Activated CD4-positive, CD25-positive, alpha-beta regulatory T cell treated with anti-CD3 and anti-CD28 coated beads, Interleukin-2, amount 50 U/mL, for 16 hours (primary cell): Measurements from ENCODE around the gene IRS1.

Experiments used
- DNase-seq: peaks from one replicate; pipeline ENCODE4 v3.0.0-alpha.2; 2020; ENCODE audit warnings: low read depth, low spot score

Gene IRS1

DNA sequence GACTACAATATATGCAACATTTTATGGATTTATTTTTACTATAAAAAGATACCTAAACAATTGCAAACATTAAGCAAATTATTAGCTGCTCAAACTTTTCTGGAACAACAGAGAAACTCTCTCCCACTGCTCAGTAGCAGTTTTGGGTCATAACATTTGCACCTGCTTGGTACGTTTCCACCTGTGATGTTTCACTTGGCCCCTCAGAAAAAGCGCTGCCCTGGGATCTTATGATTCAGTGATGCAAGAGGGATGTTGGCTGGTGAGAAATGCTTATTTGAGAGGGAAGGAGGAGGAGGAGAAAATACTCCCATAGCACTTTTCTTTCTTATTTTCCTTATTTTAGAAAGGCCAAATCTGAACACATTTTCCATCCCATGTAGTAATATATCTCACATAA is 9.2 kb downstream of the IRS1 start:
- no peak for DNase-seq

GRCh38 chr2:226790011-226790410 is 9.6 kb downstream of the IRS1 start:
- no peak for DNase-seq

DNA sequence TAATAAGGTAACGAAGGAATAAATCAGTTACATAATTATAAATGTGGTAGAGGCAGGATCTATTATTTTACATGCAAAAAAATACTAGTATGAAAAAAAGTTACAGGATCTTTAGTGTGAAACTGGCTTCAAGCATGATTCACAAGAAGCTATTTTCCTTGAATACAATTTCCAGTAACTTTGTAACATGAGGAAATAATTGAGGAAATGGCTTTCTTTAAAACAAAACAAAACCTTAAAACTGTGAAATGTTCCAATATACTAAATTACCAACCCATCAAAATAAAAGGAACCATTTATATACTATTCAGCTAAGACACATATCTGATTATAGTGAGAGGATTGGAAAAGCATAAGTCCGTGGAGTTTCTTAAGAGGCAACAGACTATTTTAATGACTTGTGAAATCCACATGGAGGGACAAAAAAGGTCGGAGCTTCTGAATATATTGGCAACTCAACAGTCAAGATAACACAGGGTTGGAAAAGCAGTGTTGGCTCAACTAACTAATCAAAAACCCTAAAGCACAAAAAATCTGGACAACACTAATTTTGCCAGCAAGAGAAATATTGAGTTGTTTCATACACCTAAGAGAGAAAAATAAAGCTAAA is 10.6 kb downstream of the IRS1 start:
- DNase-seq, result no peak

GRCh38 chr2:226788064-226788463 is 11.6 kb downstream of the IRS1 start:
- DNase-seq, result no peak

GRCh38 chr2:226783885-226784284 is 15.7 kb downstream of the IRS1 start:
- no peak for DNase-seq

- no peak for DNase-seq
Observed at GRCh38 chr2:226782092-226782713, 17.4 kb downstream of the IRS1 start.

GRCh38 chr2:226780431-226780830 is 19.2 kb downstream of the IRS1 start:
- DNase-seq, result no peak

- DNase-seq, result no peak
Observed at GRCh38 chr2:226777611-226778010, 22.0 kb downstream of the IRS1 start.

- no peak for DNase-seq
Observed at GRCh38 chr2:226776104-226776503, 23.5 kb downstream of the IRS1 start.

DNA sequence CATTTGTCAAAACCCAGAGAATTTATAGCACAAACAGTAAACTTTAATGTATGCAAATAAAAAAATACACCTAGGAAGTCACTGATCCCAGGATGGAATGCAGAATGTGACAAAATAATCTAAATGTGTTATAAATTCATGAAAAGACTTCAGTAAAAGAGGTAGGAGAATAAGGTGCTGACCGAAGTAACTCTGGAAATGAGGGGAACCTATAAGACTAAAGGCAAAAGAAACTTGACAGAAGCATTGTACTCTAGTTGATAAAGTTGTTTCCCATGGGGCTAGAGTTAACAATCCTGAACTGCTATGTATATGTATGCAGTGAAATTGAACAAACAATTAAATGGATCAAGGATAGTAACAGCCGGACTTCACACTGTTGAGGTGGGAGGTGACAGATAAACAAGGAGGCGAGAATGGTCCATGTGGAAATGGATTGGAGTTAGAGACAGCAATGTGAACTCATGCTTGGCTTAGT is 24.5 kb downstream of the IRS1 start:
- no peak for DNase-seq

DNA sequence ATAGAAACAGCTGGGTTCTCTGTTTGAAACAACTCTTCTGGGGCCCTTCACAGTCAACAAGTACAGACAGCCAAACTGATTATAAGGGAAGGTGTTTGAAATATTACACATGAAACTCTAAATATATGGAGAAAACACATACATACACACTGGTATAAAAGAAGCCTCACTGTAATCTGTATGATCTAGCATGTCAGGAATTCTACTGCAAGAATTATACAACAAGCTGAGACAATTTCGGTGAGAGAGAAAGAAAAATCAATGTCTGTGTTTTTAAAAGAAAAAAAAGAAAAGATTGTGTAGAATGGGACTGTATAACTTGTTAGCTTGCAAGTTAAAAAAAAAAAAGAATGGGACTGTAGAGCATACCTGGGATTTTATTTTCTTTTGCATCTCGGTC is 26.3 kb downstream of the IRS1 start:
- DNase-seq, result no peak

- no peak for DNase-seq
Observed at GRCh38 chr2:226772389-226773179, 27.0 kb downstream of the IRS1 start.

DNA sequence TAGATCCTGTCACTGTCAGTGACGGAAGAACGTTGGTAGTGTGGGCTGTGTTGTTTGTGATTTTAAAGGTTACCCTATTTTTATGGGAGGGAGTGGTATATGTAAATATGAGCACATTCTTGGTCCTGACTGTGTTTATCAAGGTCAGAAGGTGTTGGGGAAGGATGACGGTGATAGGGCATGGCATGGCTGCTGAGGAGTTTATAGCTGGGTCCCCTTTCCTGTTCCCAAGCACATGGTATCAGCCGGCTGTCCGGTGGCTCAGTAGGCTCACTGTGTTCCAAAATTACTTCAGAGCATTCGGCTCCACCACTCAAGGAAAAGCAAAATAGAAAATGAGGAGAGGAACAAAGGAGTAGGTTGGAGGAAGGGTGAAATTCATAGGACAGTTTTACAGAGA is 28.6 kb downstream of the IRS1 start:
- DNase-seq, result no peak

GRCh38 chr2:226767056-226767813 is 32.4 kb downstream of the IRS1 start:
- no peak for DNase-seq

DNA sequence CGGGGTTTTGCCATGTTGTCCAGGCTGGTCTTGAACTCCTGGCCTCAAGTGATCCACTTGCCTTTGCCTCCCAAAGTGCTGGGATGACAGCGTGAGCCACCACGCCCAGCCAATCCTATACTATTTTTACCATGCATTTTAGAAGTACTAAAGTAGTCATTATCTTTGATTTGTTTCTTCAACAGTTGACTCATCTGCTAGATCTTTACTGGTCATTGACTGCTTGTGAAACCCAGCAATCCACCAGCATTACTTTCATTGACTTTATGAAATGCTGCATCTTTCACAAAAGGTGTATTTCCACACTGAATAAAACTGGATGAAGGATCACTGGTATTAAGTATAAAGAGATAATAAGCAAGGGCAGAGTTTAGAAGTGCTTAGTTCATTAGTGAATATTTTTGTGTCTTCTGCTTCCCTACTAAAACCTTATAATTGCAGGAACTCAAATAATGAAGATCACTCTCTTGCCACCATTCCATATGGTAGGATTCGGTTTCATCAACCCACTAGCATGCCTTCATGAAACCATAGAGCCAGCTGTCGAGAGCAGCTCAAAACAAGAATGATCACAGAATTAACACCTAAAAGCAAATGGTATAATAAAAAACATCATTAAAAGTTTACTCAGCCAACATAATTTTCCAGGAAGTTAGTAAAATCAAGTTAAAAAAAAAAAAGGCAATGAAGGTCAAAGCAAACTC is 33.1 kb downstream of the IRS1 start:
- DNase-seq, result no peak

- DNase-seq, result no peak
Observed at GRCh38 chr2:226763320-226763719, 36.3 kb downstream of the IRS1 start.

- DNase-seq, result no peak
Observed at GRCh38 chr2:226761195-226761583, 38.4 kb downstream of the IRS1 start.

DNA sequence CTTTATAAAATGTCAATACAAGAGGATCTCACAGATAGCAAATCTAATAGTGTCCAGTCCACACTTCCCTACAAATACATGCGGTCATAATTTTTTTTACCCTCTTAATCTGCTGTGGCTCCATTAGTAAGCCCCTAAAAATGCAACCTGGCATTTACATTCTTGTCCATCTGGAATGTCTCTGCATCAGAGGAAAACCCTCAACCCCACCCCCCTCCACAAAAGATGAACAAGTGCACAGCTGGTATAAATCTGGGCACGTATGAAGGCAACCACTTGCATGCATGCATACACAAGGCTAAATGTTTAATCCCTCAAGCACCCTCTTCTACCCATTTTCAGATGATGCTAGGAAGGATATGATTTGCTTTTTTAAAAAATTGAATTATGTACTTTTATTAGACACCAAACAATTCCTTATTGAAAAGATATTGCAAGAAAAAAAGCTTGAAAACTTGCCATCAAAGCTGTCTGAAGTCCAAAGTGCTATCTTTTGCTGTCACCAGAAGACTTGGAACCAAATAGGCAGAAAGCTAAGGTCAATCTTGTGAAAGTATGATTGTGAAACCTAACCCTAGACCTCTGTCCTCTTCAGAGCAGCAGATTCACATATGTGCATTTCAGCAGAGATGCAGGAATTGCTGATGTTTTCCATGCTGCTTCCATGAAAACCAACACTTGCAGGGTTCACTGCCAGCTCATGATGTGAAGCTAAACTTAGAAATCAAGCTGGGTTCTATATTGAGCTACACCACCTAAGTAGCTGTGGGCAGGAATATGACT is 39.0 kb downstream of the IRS1 start:
- DNase-seq, result no peak

DNA sequence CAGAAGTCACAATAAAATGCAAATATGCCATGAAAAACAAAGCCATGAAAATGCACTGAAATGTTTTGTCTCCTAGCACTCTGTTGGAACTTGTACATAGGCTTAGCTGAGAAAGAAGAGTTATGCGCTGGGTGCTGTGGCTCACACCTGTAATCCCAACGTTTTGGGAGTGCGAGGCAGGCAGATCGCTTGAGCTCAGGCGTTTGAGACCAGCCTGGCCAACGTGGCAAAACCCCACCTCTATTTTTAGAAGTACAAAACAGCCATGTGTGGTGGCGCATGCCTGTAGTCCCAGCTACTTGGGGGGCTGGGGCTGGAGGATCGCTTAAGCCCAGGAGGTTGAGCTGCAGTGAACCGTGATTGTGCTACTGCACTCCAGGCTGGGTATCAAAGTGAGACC is 39.9 kb downstream of the IRS1 start:
- no peak for DNase-seq

DNA sequence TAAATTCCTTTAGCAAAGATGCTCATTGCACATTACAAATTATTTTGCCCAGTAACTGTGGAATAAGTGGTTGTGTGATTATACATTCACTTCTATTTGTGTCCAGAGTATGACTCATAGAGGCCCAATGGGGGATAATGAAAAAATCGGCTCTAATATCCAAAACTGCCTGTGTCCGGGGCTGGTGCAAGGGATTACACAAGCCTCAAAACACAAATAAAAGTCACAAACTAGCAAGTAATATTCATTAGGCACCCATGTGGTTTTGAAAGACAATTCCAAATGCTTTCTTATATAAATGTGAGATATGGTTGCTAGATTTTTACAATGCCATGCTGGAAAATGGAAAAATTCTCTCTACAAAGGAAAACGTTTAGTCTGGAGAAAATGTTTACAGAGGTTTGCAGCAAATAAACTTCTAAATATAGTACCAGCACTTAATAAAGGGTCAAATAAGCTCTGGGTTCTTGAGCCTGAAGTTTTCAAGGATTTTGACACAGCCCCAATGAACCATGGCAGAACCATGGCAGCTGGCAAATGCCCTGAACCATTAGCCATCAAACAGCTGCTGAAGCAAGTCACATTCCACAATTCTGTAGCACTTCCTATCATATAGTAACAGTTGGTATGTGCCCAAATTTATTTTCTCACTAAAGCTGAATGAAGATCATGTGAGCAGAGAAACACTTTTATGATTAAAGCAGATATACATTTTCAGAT is 40.5 kb downstream of the IRS1 start:
- DNase-seq, result no peak
